ENCODE measurements around the gene ZMIZ1.

ZMIZ1 gene

GRCh38 chr10:79234391-79235315, 165.9 kb downstream of the ZMIZ1 start:
- H3K9ac ChIP-seq (ENCODE audit: insufficient read length, low read depth), result no peak overlapping the region
- no peak overlapping the region for H3K4me3 ChIP-seq (ENCODE audit: insufficient read length, low read depth)
- H3K9me3 ChIP-seq (ENCODE audit: insufficient read depth, low read length), result no peaks in the 10 kb centered on the region
- H3K4me1 ChIP-seq (ENCODE audit: insufficient read depth, insufficient read length), result peaks cover 38% of the 10 kb centered on the region
- H3K36me3 ChIP-seq (ENCODE audit: insufficient read depth, insufficient read length, low read length), result peaks cover 44% of the 10 kb centered on the region
- TF ChIP-seq YY1 (IDR thresholded peaks at IDR 0.05; ENCODE audit: insufficient read depth, insufficient read length), result no peak
- TF ChIP-seq ZNF274 (IDR thresholded peaks at IDR 0.05; ENCODE audit: low read depth, low read length), result no peak
- no peak for TF ChIP-seq SUZ12 (IDR thresholded peaks at IDR 0.05; ENCODE audit: extremely low read depth, insufficient read depth, insufficient read length)
- no peak for DNase-seq (ENCODE audit: low read depth, low spot score)
- peaks cover 33% of the 10 kb centered on the region for H3K27me3 ChIP-seq (ENCODE audit: insufficient read depth, insufficient read length)

- peaks cover 32% of the 10 kb centered on the region for H3K36me3 ChIP-seq (ENCODE audit: insufficient read depth, insufficient read length, low read length)
- H3K9me3 ChIP-seq (ENCODE audit: insufficient read depth, low read length), result no peaks in the 10 kb centered on the region
- H3K9ac ChIP-seq (ENCODE audit: insufficient read length, low read depth), result no peak overlapping the region
- H3K4me1 ChIP-seq (ENCODE audit: insufficient read depth, insufficient read length), result peaks cover 35% of the 10 kb centered on the region
- no peak overlapping the region for H3K4me3 ChIP-seq (ENCODE audit: insufficient read length, low read depth)
- DNase-seq (ENCODE audit: low read depth, low spot score), result no peak
- no peak for TF ChIP-seq ZNF274 (IDR thresholded peaks at IDR 0.05; ENCODE audit: low read depth, low read length)
- TF ChIP-seq SUZ12 (IDR thresholded peaks at IDR 0.05; ENCODE audit: extremely low read depth, insufficient read depth, insufficient read length), result no peak
- TF ChIP-seq YY1 (IDR thresholded peaks at IDR 0.05; ENCODE audit: insufficient read depth, insufficient read length), result no peak
- H3K27me3 ChIP-seq (ENCODE audit: insufficient read depth, insufficient read length), result peaks cover 33% of the 10 kb centered on the region
Observed at GRCh38 chr10:79235765-79236432, 167.1 kb downstream of the ZMIZ1 start.

- H3K4me1 ChIP-seq (ENCODE audit: insufficient read depth, insufficient read length), result peaks cover 35% of the 10 kb centered on the region
- no peaks in the 10 kb centered on the region for H3K9me3 ChIP-seq (ENCODE audit: insufficient read depth, low read length)
- TF ChIP-seq SUZ12 (IDR thresholded peaks at IDR 0.05; ENCODE audit: extremely low read depth, insufficient read depth, insufficient read length), result no peak
- TF ChIP-seq ZNF274 (IDR thresholded peaks at IDR 0.05; ENCODE audit: low read depth, low read length), result no peak
- no peak for TF ChIP-seq YY1 (IDR thresholded peaks at IDR 0.05; ENCODE audit: insufficient read depth, insufficient read length)
- no peak overlapping the region for H3K9ac ChIP-seq (ENCODE audit: insufficient read length, low read depth)
- H3K27me3 ChIP-seq (ENCODE audit: insufficient read depth, insufficient read length), result peaks cover 37% of the 10 kb centered on the region
- no peak overlapping the region for H3K4me3 ChIP-seq (ENCODE audit: insufficient read length, low read depth)
- no peak for DNase-seq (ENCODE audit: low read depth, low spot score)
- peaks cover 30% of the 10 kb centered on the region for H3K36me3 ChIP-seq (ENCODE audit: insufficient read depth, insufficient read length, low read length)
Observed at GRCh38 chr10:79236433-79236765, 167.6 kb downstream of the ZMIZ1 start.

GRCh38 chr10:79237454-79238157, 168.8 kb downstream of the ZMIZ1 start:
- H3K4me3 ChIP-seq (ENCODE audit: insufficient read length, low read depth), result no peak overlapping the region
- H3K4me1 ChIP-seq (ENCODE audit: insufficient read depth, insufficient read length), result peaks cover 38% of the 10 kb centered on the region
- no peak overlapping the region for H3K9ac ChIP-seq (ENCODE audit: insufficient read length, low read depth)
- no peak for DNase-seq (ENCODE audit: low read depth, low spot score)
- peaks cover 23% of the 10 kb centered on the region for H3K36me3 ChIP-seq (ENCODE audit: insufficient read depth, insufficient read length, low read length)
- no peak for TF ChIP-seq YY1 (IDR thresholded peaks at IDR 0.05; ENCODE audit: insufficient read depth, insufficient read length)
- no peak for TF ChIP-seq SUZ12 (IDR thresholded peaks at IDR 0.05; ENCODE audit: extremely low read depth, insufficient read depth, insufficient read length)
- TF ChIP-seq ZNF274 (IDR thresholded peaks at IDR 0.05; ENCODE audit: low read depth, low read length), result no peak
- H3K27me3 ChIP-seq (ENCODE audit: insufficient read depth, insufficient read length), result peaks cover 41% of the 10 kb centered on the region
- no peaks in the 10 kb centered on the region for H3K9me3 ChIP-seq (ENCODE audit: insufficient read depth, low read length)

GRCh38 chr10:79238158-79238520, 169.4 kb downstream of the ZMIZ1 start:
- Histone ChIP-seq H3K9ac (ENCODE audit: insufficient read length, low read depth) (no peak overlapping the region), H3K27me3 (ENCODE audit: insufficient read depth, insufficient read length) (peaks cover 41% of the 10 kb centered on the region), H3K9me3 (ENCODE audit: insufficient read depth, low read length) (no peaks in the 10 kb centered on the region), H3K4me1 (ENCODE audit: insufficient read depth, insufficient read length) (peaks cover 36% of the 10 kb centered on the region), H3K36me3 (ENCODE audit: insufficient read depth, insufficient read length, low read length) (peaks cover 18% of the 10 kb centered on the region), H3K4me3 (ENCODE audit: insufficient read length, low read depth) (no peak overlapping the region)
- no peak for DNase-seq (ENCODE audit: low read depth, low spot score)
- TF ChIP-seq ZNF274 (IDR thresholded peaks at IDR 0.05; ENCODE audit: low read depth, low read length) (no peak), YY1 (IDR thresholded peaks at IDR 0.05; ENCODE audit: insufficient read depth, insufficient read length) (no peak), SUZ12 (IDR thresholded peaks at IDR 0.05; ENCODE audit: extremely low read depth, insufficient read depth, insufficient read length) (no peak)

GRCh38 chr10:79238606-79239005, 169.8 kb downstream of the ZMIZ1 start:
- no peak for TF ChIP-seq YY1 (IDR thresholded peaks at IDR 0.05; ENCODE audit: insufficient read depth, insufficient read length)
- no peak for TF ChIP-seq SUZ12 (IDR thresholded peaks at IDR 0.05; ENCODE audit: extremely low read depth, insufficient read depth, insufficient read length)
- no peak for TF ChIP-seq ZNF274 (IDR thresholded peaks at IDR 0.05; ENCODE audit: low read depth, low read length)
- H3K9ac ChIP-seq (ENCODE audit: insufficient read length, low read depth), result no peak overlapping the region
- no peak for DNase-seq (ENCODE audit: low read depth, low spot score)
- H3K4me1 ChIP-seq (ENCODE audit: insufficient read depth, insufficient read length), result peaks cover 36% of the 10 kb centered on the region
- peaks cover 15% of the 10 kb centered on the region for H3K36me3 ChIP-seq (ENCODE audit: insufficient read depth, insufficient read length, low read length)
- H3K9me3 ChIP-seq (ENCODE audit: insufficient read depth, low read length), result no peaks in the 10 kb centered on the region
- no peak overlapping the region for H3K4me3 ChIP-seq (ENCODE audit: insufficient read length, low read depth)
- peaks cover 43% of the 10 kb centered on the region for H3K27me3 ChIP-seq (ENCODE audit: insufficient read depth, insufficient read length)

Data from NT2/D1 (cell line).